GM19099 (cell line): ENCODE results near the gene YAE1.

ENCODE experiments used
- POLR2A ChIP-seq: IDR thresholded peaks from 3 replicates; pipeline ENCODE4 v1.6.1; 2011; ENCODE audit warnings: low read depth; ENCODE audit not compliant: insufficient read length; ENCODE audit errors: extremely low read depth

Gene YAE1

GRCh38 chr7:39615350-39615975 is 49.3 kb downstream of the YAE1 start:
- no peak for TF ChIP-seq POLR2A

DNA sequence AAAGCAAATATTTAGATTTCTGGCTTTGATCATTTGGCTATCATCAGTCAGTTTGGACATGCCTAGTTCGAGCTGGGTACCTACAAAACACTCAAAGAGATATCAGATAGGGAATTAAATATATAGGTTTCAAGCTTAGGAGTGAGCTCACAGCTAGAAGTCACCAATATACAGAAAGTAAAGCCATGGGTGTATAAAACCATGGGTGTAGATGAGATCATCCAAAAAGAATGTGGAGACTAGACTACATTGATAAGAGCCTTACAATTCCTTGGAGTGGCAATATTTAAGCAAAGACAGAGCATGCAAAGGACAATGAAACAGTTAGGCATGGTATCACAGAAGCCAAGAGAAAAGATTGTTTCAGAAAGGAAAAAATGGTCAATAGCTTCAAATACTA is 49.9 kb downstream of the YAE1 start:
- TF ChIP-seq POLR2A, result no peak

DNA sequence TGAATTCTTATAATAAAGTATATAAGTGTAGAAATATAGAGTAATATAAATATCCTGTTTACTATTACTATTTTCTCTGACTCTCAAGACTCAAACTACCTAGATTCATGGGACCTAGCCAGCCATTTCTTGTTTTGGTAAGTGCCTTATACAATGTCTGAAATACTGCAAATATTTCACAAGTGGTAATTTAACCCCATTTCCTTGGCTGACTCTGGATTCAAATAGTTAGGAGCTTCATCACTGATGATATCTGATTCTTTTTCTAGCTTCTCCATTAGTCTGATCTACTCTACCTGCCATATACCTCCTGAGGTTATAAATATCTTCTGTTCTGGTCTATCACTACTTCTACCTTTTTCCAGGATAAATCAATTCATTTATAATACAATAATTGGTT is 50.8 kb downstream of the YAE1 start:
- no peak for TF ChIP-seq POLR2A

DNA sequence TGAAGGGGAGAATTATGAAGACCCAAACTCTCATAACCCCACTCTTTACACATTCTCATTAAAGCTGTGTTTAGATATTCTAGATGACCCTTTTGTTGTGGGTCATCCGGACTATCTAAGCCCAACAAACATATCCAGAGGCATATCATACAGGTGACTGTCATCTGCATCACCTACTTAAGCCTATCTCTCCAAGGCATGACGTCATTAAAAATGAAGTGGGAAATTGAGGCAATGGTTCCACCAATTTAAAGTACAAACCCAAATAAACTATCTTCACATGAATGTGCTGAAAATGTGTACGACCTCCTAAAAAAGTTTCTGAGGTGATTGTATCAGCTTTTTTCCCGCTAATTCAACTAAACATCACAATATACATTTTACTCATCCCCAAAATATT is 52.7 kb downstream of the YAE1 start:
- no peak for TF ChIP-seq POLR2A

GRCh38 chr7:39620486-39620885 is 54.3 kb downstream of the YAE1 start:
- no peak for TF ChIP-seq POLR2A

- no peak for TF ChIP-seq POLR2A
Observed at GRCh38 chr7:39621261-39621660, 55.1 kb downstream of the YAE1 start.

- TF ChIP-seq POLR2A, result peak; percentile 29
Observed at GRCh38 chr7:39621784-39622411, 55.7 kb downstream of the YAE1 start.
